HG02759 (cell line): ENCODE data around the gene BECN2.

Experiments used
- ATAC-seq: cut with Tn5 transposase; IDR thresholded peaks from one replicate; pipeline ENCODE4 v1.9.1; 2021; ENCODE audit warnings: mild to moderate bottlenecking, moderate library complexity; ENCODE audit not compliant: unreplicated experiment

Gene BECN2, protein sequence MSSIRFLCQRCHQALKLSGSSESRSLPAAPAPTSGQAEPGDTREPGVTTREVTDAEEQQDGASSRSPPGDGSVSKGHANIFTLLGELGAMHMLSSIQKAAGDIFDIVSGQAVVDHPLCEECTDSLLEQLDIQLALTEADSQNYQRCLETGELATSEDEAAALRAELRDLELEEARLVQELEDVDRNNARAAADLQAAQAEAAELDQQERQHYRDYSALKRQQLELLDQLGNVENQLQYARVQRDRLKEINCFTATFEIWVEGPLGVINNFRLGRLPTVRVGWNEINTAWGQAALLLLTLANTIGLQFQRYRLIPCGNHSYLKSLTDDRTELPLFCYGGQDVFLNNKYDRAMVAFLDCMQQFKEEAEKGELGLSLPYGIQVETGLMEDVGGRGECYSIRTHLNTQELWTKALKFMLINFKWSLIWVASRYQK

DNA sequence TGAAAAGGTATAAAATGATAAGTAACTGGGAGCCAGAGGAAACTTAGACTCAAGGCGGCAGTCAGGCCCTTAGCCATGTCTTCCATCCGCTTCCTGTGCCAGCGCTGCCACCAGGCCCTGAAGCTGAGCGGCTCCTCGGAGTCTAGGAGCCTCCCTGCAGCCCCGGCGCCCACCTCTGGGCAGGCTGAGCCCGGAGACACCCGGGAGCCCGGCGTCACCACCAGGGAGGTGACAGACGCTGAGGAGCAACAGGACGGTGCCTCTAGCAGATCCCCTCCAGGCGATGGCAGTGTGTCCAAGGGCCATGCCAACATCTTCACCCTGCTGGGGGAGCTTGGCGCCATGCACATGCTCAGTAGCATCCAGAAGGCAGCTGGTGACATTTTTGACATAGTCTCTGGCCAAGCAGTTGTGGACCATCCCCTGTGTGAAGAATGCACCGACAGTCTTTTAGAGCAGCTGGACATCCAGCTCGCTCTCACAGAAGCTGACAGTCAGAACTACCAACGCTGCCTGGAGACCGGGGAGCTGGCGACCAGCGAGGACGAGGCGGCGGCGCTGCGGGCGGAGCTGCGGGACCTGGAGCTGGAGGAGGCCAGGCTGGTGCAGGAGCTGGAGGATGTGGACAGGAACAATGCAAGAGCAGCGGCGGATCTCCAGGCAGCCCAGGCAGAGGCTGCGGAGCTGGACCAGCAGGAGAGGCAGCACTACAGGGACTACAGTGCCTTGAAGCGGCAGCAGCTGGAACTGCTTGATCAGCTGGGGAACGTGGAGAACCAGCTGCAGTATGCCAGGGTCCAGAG, at the start of gene BECN2:
Gene BECN2, plus strand, starts transcription at position 76 of the 803 bp plus-strand sequence. Its CDS starts 0 bp downstream, at position 76.
- ATAC-seq = no peak

DNA sequence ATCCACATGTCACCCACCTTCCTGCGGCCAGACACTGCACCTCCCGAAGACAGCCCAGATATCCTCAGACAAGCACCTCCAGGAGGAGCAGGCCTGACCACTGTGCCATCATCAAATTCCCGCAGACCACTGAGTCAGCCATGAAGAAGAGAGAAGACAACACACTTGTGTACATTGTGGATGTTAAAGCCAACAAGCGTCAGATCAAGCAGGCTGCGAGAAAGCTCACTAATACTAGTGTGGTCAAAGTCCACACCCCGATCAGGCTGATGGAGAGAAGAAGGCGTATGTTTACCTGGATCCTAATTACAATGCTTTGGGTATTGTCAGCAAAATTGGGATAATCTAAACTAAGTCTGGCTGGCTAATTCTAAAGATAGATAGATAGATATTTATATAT, 41.4 kb upstream of the BECN2 start:
- no peak for ATAC-seq

DNA sequence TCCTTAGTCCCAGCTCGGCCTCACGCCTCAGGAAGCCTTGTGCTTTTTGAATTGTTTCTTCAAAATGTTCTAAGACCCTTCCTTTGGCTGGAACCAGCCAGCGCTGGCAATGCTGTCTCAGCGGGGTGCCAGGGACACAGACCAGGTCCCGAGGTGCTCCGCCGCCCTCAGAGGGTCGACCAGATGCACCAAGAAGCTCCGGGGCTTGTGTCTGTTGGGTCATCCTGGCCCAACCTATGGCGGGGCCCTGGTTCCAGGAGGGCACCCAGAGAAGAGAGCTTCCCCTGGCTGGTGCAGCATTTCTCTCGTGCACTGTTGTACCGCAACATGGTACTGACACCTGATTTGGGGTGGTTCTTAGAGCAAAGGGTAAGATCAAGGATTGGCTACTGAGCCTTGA, 40.1 kb upstream of the BECN2 start:
- no peak for ATAC-seq

DNA sequence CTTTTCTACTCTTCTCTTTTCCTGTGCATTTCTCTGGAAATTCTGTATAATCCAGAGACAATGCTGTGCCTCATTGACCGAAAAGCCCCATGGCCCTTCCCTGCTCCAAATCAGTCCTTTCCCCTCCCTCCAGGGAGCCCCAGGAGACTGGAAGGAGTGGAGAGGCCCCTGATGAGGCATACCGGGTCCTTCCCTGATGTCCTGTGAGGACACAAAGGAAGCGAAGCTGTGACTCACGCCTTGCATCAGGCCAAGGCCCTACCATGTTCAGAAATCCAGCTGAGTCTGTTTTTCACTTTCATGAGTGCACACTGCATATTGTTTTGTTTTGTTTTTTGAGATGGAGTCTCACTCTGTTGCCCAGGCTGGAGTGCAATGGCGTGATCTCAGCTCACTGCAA, 38.7 kb upstream of the BECN2 start:
- ATAC-seq = no peak

DNA sequence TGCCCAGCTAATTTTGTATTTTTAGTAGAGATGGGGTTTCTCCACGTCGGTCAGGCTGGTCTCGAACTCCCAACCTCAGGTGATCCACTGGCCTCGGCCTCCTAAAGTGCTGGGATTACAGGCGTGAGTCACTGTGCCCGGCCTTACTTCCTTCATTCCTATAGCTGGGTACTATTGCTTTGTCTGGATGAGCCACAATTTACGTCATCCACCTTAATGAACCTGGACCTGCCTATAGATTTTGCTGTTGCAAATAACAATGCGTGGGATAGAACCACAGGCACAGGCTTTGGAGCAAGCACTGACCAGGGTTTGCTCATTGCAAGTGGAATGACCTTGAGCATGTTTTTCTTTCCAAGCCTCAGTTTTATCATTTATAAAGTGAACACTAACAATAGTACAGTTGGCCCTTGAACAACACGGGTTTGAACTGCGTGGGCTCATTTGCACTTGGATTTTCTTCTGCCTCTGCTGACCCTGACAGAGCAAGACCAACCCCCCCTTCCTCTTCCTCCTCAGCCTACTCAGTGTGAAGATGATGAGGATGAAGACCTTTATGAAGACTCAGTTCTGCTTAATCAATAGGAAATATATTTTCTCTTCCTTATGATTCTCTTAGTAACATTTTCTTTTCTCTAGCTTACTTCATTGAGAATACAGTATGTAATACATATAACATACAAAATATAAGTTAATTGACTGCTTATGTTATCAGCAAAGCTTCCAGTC, 33.3 kb upstream of the BECN2 start:
- ATAC-seq = no peak

DNA sequence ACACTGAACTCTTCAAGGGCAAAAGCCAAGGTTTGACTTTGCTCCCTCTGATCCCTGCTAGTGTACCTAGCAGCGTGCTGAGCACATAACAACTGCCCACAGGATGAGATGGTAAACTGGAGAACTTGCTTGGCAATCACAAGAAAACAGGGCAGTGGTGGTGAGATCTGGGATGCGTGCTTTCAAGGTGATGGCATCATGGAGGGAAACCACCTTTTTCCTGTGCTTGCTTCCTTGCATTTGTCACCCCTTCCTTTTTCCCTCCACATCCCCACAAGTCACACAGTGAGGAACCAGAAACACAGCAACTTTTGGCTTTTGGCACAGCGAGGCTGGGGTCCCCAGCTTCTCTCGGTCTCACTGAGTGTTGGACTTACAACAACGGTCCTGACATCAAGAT, 31.4 kb upstream of the BECN2 start:
- ATAC-seq = no peak

DNA sequence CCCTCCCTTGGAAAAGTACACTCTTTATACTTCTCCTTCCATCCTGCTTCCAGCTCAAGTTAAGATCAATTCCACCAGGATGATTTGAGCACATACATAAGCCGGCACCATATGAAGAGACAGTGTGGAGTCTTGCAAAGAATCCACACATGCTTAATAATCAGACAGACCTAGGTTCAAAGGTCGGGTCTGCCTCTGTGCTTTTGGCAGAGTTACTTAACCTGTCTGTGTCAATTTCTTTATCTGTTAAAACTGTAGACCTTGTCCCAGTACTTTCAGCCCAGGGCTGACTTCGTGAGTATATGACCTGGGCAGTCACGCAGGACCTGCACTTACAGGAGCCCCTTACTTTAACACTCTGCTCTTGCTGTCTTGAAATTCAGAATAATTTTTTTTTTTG, 30.2 kb upstream of the BECN2 start:
- no peak for ATAC-seq

DNA sequence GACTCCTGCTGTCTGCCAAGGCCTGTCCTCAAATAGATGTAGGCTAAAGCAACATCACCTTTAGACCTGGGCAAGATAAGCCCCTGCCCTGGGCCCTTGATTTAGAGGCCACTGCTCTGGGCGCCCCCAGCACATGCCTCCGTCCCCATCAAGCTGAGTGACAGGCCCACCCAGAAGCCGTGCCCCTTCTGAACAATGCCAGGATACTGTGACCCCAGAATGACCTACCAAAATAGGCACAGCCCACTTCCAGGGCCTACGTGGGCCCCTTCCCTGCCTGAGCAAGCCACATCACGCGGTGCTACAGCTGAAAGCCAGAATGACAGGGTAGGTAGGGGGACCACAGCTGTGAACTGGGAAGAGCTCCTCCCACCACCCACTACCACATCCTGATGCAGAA, 24.7 kb upstream of the BECN2 start:
- no peak for ATAC-seq

DNA sequence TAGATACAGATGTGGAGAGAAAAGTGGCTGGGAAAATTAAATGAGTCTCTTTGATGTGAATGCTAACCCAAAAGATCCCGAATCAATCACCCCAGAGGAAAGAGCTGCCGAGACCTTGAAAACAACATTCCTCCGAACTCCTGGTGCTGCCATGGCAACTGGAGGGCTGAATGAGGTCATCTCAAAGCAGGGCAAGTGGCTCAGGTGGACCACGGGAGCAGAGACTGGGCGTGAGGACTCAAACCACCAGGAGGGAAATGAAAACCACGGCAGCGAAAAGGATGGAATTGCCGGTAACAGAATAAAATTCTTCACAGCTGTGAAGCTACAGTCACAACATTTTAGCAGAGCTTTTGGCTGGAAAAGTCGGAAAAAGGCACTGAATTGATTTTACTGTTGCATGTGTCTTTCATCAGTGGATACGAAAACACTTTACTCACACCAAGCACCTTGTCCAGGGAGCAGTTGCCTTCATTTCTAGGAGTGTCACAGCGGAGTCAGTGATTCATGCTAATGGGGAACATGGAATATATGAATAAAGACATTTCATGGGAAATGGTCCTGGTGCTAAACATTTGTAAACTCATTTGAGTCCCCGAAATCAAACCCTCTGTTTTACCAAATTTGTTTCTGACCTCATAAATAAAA, 23.2 kb upstream of the BECN2 start:
- no peak for ATAC-seq

DNA sequence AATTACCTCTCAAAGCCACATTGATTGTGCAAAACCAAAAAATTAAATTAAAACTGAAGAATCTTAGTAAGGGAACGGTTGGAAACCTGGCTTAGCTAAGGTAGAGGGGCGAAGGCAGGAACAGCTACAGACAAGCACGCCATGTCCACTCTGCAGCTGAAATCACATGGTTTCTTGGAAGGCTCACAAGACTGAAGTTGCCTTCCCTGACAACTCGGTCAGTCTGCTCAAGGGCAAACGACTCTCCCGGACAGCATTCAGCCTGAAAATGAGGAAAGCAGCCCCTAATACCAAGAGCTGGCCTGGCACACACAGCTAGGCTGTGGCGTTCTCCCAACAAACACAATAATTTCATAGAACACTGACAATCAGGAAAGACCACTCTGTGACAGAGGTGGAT, 22.7 kb upstream of the BECN2 start:
- ATAC-seq = no peak

DNA sequence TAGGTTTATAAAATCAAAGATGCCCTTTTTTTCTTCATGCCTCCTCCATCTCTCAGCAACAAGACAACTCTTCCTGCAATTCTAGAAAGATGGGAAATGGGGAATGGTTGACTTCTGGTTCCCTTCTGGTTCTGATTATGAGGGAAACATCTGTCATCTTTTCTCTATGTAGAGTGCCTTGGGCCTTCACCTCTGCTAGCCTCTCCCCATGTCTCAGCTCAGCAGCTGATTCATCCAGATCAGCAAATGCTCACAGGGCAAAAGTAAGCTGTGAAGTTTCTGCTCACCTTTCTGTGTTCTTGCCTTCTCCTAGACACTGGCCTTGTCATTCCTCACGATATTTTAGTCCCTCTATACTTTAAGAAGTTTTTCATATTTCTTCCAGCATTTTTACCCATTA, 17.8 kb upstream of the BECN2 start:
- ATAC-seq = no peak

DNA sequence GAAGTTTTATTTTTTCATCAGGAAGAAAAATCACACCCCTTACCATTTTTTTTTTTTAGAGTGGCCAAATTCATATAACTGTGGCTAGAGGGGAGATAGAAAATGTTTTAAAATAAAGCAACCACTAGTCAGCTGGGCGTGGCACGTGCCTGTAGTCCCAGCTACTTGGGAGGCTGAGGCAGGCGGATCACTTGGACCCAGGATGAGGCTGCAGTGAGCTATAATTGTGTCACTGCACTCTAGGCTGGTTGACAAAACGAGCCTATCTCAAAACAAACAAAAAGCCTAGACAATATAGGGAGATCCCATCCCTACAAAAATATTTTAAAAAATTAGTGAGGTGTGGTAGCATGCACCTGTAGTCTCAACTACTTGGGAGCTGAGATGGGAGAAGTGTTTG, 14.8 kb upstream of the BECN2 start:
- ATAC-seq = no peak

DNA sequence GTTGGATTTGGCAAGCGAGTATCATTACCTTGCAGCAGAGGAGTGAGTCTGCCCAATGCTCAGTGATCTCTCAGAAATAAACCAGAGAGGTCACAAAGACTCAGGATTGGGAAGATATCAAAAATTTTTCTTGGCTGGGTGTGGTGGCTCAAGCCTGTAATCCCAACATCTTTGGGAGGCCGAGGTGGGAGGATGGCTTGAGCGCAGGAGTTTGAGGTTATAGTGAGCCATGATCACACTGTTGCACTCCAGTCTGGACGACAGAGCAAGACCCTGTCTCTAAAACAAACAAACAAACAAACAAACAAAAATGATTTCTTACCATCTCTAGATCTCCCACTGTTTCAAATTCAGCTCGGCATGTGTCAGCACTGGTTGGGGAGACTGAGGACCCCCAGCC, 13.3 kb upstream of the BECN2 start:
- no peak for ATAC-seq

DNA sequence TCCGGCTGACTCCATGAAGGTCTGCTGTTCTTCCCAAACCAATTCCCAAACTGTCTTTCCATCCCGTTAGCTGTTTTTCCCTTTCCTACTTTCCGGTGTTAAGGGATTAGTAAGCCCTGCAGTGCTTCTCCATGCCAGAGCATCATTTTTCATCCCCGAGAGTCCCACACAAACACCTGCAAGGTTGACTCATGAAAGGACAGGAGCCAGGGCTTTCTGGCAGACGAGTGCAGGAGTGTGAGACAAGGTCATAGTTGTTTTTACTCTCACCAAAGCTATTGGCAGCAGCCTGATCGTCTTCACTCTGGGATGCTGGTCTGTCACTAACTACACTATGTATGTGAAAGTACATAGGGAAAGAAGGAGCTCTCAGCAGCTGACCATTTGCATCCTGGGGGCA, 10.2 kb upstream of the BECN2 start:
- ATAC-seq = no peak

DNA sequence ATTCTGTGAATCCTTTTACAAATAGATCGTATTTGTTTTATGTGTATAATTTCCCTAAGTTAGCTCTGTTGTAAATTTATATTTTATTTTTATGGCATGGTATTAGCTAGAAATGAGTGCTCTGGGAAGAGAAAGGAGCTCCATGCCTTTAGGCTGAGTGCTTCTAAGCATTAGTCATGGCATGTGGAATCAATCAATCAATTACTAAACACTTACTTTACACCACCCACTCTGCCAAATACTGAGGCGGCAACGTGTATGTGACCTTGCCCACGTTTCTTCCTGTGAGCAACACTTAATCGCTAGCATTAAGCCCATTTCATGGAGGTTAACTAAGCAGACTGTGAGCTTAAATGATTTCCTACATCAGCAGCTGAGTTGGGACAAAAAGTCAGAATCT, 7.2 kb upstream of the BECN2 start:
- ATAC-seq = no peak

DNA sequence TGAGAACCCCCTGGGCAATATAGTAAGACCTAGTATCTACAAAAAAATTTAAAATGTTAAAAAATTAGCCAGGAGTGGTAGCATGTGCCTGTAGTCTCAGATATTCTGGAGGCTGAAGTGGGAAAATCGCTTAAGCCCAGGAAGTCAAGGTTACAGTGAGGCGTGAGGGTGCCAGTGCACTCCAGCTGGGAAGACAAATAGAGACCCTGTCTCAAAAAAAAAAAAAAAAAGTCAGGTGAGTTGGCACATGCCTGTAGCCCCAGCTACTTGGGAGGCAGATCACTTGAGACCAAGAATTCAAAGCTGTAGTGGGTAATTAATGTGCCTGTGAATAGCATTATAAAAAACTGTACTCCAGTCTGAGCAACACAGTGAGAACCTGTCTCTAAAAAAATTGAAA, 4.6 kb downstream of the BECN2 start:
- no peak for ATAC-seq

DNA sequence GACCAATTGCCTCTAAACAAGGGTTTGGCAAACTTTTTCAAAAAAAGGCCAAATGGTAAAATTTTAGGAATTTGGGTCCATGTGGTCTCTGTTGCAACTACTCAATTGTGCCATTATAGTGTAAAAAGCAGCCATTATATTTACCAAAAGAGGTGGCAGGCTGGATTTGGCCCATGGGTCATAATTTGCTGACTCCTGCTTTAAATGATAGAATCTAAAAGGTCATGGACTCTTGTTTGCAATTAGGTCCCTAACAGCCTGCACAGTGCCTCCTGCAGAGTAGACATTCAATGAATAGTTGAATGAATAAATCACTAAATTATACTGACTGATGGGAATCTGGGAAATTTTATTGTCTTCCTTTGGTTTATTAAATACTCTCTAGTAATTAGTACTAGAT, 6.2 kb downstream of the BECN2 start:
- ATAC-seq = no peak

DNA sequence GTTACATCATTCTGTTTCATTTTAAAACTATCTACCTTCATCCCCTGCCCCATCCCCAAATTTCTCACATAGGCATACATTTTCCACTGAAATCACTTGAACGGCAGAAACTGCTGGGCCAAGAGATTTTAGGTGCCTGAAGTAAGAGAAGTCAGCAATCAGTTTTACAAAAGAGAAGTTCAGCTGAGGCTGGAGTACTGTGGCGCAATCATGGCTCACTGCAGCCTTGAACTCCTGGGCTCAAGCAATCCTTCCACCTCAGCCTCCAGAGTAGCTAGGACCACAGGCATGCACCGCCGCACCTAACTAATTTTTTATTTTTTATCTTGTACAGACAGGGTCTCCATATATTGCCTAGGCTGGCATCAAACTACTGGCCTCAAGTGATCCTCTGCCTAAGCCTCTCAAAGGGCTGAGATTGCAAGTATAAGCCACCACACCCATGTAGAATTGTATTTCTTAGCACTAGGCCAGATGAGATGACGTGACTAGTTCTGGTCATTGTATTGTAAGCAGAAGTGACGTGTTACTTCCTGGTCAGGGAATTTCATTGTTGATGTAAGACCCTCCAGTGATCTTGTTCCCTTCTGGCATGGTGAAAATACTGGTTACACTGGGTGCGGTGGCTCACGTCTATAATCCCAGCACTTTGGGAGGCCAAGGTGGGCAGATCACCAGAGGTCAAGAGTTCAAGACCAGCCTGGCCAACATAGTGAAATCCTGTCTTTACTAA, 7.1 kb downstream of the BECN2 start:
- ATAC-seq = no peak

DNA sequence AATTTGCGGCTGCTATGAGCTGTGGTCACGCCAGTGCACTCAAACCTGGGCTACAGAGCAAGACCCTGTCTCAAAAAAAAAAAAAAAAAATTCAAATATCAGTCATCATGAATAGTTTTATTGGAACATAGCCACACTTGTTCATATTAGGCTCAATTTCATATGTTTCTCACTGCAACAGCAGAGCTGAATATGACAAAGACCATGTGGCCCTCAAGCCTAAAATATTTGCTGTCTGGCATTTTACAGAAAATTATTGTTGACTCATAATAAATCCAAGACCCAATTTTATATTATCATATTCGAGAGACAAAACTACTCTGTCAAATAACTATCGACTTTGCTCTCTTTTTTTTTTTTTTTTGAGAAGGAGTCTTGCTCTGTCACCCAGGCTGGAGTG, 11.0 kb downstream of the BECN2 start:
- no peak for ATAC-seq

DNA sequence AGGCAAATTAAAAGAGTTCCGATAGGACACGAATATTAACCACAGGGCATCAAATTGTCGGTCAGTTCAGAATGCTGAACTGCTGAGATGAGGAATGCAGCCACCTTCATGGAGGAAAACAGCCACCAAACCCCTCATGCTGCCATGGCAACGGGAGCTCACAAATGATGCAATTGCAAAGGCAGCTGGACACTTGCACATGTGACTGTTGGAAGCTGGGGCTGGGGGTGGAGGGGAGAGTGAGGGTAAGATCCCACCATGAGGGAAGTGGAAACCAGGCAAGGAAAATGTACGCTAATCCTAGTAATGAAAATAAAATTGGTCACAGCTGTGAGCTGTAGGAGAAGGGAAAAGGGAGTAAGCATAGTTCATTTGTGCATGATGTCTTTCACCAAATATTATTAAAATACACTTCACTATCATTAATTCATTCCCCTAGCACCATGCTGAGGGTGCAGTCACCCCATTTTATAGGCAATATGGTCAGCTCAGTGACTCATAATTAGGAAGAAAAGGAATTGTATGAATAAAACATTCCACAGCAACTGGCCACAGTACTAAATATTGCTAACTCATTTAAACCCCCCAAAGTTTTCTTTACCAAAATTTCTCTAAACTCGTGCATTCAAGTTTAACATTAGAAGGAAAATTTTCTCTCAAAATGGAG, 15.3 kb downstream of the BECN2 start:
- no peak for ATAC-seq
